Measurements from ENCODE around the gene NLN.

DNA sequence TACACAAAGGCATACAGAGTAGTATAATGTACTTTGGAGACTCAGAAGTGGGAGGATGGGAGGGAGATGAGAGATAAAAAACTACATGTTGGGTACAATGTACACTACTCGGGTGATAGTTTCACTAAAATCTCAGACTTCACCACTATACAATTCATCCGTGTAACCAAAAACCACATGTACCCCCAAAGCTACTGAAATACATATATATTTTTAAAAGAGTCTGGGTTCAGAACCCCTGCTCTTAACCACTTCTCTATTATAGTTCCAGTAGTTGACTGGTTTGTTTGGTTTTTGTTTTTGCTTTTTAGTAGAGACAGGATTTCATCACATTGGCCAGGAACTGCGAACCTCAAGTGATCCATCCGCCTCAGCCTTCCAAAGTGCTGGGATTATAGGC is 22.7 kb upstream of the NLN start:
- no peak for TF ChIP-seq RBM14 (IDR thresholded peaks at IDR 0.05; ENCODE audit: borderline replicate concordance, insufficient read depth, low read depth, low read length)
- TF ChIP-seq CHD1 (IDR thresholded peaks at IDR 0.05; ENCODE audit: low read length) = no peak
- TF ChIP-seq CCAR2 (IDR thresholded peaks at IDR 0.05; ENCODE audit: low read depth, low read length) = no peak
- TF ChIP-seq, protein P1, sequence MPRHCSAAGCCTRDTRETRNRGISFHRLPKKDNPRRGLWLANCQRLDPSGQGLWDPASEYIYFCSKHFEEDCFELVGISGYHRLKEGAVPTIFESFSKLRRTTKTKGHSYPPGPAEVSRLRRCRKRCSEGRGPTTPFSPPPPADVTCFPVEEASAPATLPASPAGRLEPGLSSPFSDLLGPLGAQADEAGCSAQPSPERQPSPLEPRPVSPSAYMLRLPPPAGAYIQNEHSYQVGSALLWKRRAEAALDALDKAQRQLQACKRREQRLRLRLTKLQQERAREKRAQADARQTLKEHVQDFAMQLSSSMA (CRISPR knock-in tag; IDR thresholded peaks at IDR 0.05) = no peak
- TF ChIP-seq SP1 (CRISPR knock-in tag; IDR thresholded peaks at IDR 0.05) = no peak
- no peak for TF ChIP-seq CTCF (IDR thresholded peaks at IDR 0.05 in 2 of 3, conservative IDR thresholded peaks at IDR 0.05 in 1 of 3; ENCODE audit: insufficient read depth in 2 of 3, low read depth in 1 of 3, low read length in 3 of 3)
- no peak for TF ChIP-seq REST (IDR thresholded peaks at IDR 0.05; ENCODE audit: borderline replicate concordance)
- no peak for TF ChIP-seq REST (CRISPR knock-in tag; IDR thresholded peaks at IDR 0.05; ENCODE audit: low read depth)
